GM21529 (cell line): Measurements from ENCODE around the gene FBXO9.

Experiments used
- ATAC-seq: cut with Tn5 transposase; IDR thresholded peaks from one replicate; pipeline ENCODE4 v1.9.1; 2021; ENCODE audit not compliant: unreplicated experiment

Gene FBXO9

GRCh38 chr6:53086302-53086701, 21.1 kb downstream of the FBXO9 start:
- no peak for ATAC-seq

GRCh38 chr6:53089948-53090347, 24.7 kb downstream of the FBXO9 start:
- ATAC-seq, result no peak

- ATAC-seq, result no peak
These were observed 25.4 kb downstream of the FBXO9 start for GRCh38 chr6:53090576-53090975.

- ATAC-seq, result no peak
These were observed 30.1 kb downstream of the FBXO9 start for GRCh38 chr6:53095270-53095669.

- ATAC-seq, result no peak
These were observed 30.5 kb downstream of the FBXO9 start for GRCh38 chr6:53095716-53096115.

GRCh38 chr6:53100561-53100960, 35.4 kb downstream of the FBXO9 start:
- no peak for ATAC-seq

- ATAC-seq, result no peak
These were observed 35.8 kb downstream of the FBXO9 start for GRCh38 chr6:53101006-53101405.

- no peak for ATAC-seq
These were observed 38.9 kb downstream of the FBXO9 start for GRCh38 chr6:53103993-53104675.

- no peak for ATAC-seq
These were observed 39.7 kb downstream of the FBXO9 start for GRCh38 chr6:53104916-53105315.

- no peak for ATAC-seq
These were observed 41.9 kb downstream of the FBXO9 start for GRCh38 chr6:53107091-53107490.

GRCh38 chr6:53109612-53110011, 44.4 kb downstream of the FBXO9 start:
- ATAC-seq, result peak; percentile 82

- ATAC-seq, result no peak
These were observed 46.7 kb downstream of the FBXO9 start for GRCh38 chr6:53111865-53112264.

- no peak for ATAC-seq
These were observed 47.2 kb downstream of the FBXO9 start for GRCh38 chr6:53112404-53112803.

- no peak for ATAC-seq
These were observed 47.7 kb downstream of the FBXO9 start for GRCh38 chr6:53112871-53113270.

GRCh38 chr6:53113742-53114141, 48.5 kb downstream of the FBXO9 start:
- no peak for ATAC-seq

- no peak for ATAC-seq
These were observed 49.9 kb downstream of the FBXO9 start for GRCh38 chr6:53115113-53115512.

GRCh38 chr6:53115741-53116140, 50.5 kb downstream of the FBXO9 start:
- no peak for ATAC-seq

- ATAC-seq, result no peak
These were observed 54.1 kb downstream of the FBXO9 start for GRCh38 chr6:53119349-53119748.

GRCh38 chr6:53119772-53120409, 54.7 kb downstream of the FBXO9 start:
- ATAC-seq, result no peak

- no peak for ATAC-seq
These were observed 59.1 kb downstream of the FBXO9 start for GRCh38 chr6:53124131-53124800.

GRCh38 chr6:53125276-53125675, 60.1 kb downstream of the FBXO9 start:
- no peak for ATAC-seq

- no peak for ATAC-seq
These were observed 63.6 kb downstream of the FBXO9 start for GRCh38 chr6:53128842-53129241.
